Stomach (tissue), 9 donors: ENCODE data around the gene MRPL54. TPM values are rescaled to one million over a fixed set of nuclear protein-coding genes. Genes with fewer than 3 reads are reported as not detected.
A peak's percentile ranks its signal among the peaks of the same experiment; 100 is the strongest.

Experiments
- DNase-seq, 2 donors: peaks; one replicate each; pipeline versions ENCODE4 v3.0.0 to v3.0.0-alpha.2; 2013 to 2019
- H3K27ac ChIP-seq, 5 donors: fragments of 200-600 bp in 4 of 5; sonication (generic) in 4 of 5; one replicate each; pipeline ENCODE4 v1.5.1; 2013 to 2019; ENCODE audit warnings: mild to moderate bottlenecking in 1 of 5, moderate library complexity in 1 of 5
- H3K27me3 ChIP-seq, 3 donors: fragments of 200-600 bp; sonication (generic); one replicate each; pipeline ENCODE4 v1.5.1; 2017 to 2019; ENCODE audit warnings: mixed run types in 1 of 3
- H3K36me3 ChIP-seq, 4 donors: fragments of 200-600 bp; sonication (generic); 1 replicate in 3 of 4; 2 replicates in 1 of 4; pipeline ENCODE4 v1.5.1; 2016 to 2019
- H3K4me1 ChIP-seq, 4 donors: fragments of 200-600 bp; sonication (generic); one replicate each; pipeline ENCODE4 v1.5.1; 2016 to 2019
- H3K4me3 ChIP-seq, 4 donors: fragments of 200-600 bp; sonication (generic) in 3 of 4; one replicate each; pipeline ENCODE4 v1.5.1; 2016 to 2019; ENCODE audit warnings: mild to moderate bottlenecking in 1 of 4
- H3K9me3 ChIP-seq, 4 donors: fragments of 200-600 bp; sonication (generic); one replicate each; pipeline ENCODE4 v1.5.1; 2016 to 2019
- CTCF ChIP-seq, 7 experiments: fragments of 450-650 bp in 4 of 7; fragments of 200-600 bp in 3 of 7; sonication (generic) in 3 of 7; IDR thresholded peaks; one replicate each; pipeline ENCODE4 v1.5.1; 2016 to 2019; ENCODE audit warnings: antibody characterized with exemption in 7 of 7, control low read depth in 2 of 7, mild to moderate bottlenecking in 1 of 7
- EP300 ChIP-seq: sonication (generic); formaldehyde crosslinking; IDR thresholded peaks from one replicate; pipeline ENCODE4 v1.6.1; 2017; ENCODE audit warnings: antibody characterized with exemption
- POLR2A ChIP-seq, 4 donors: fragments of 450-650 bp; IDR thresholded peaks; one replicate each; pipeline ENCODE4 v1.6.1; 2016; ENCODE audit warnings: antibody characterized with exemption in 4 of 4, control low read depth in 2 of 4, mild to moderate bottlenecking in 1 of 4, moderate library complexity in 1 of 4
- POLR2AphosphoS5 ChIP-seq, 3 donors: sonication (generic); formaldehyde crosslinking; IDR thresholded peaks; one replicate each; pipeline ENCODE4 v1.6.1; 2016; ENCODE audit warnings: antibody characterized with exemption in 3 of 3
- WGBS, 5 donors: extraction: QIAGEN DNeasy Blood & Tissue Kit in 3 of 5; methylation state at CpG; one replicate each; pipeline versions ENCODE4 v1.1.5 to v1.1.7; 2013 to 2018; 5-methylcytosine and 5-hydroxymethylcytosine counted together
- intact Hi-C: fragments of 100-400 bp; cut with DNase I; formaldehyde crosslinking; loops from one replicate; pipeline ENCODE4 v1.15.1; 2023; ENCODE audit warnings: low total_unique reads
- polyA plus RNA-seq, 3 donors: library from polyadenylated mRNA; stranded (reverse); fragments of 200-250 nt; gene quantifications; one replicate each; pipeline ENCODE4 v1.2.3, GENCODE V29; 2013
- total RNA-seq, 5 donors: library from RNA; depleted of rRNA; stranded (reverse); fragments of >200 nt; gene quantifications; one replicate each; pipeline versions ENCODE4 v1.1.0 to v1.2.3, GENCODE V29; 2014 to 2016
- donor health status: healthy with polysubstance abuse.
- donor health status: Bipolar disorder and iron deficiency.
- donor health status: healthy.

The MRPL54 gene
- total and polyA plus RNA-seq, 8 donors: 15.2 to 221 (median 159) TPM

GRCh38 chr19:3768748-3769099 is 6.2 kb downstream of the MRPL54 start:
- intact Hi-C loops: no loop called here
- Histone ChIP-seq H3K36me3 (peaks cover 35 to 56% (median 51%) of the 10 kb centered on the region in 4 donors), H3K27me3 (no peaks in the 10 kb centered on the region), H3K9me3 (no peaks in the 10 kb centered on the region), H3K4me3 (no peak overlapping the region), H3K27ac (no peak overlapping the region), H3K4me1 (peaks cover under 1 to 15% (median 5%) of the 10 kb centered on the region in 4 donors)
- TF ChIP-seq POLR2AphosphoS5 (IDR thresholded peaks at IDR 0.05): no peak
- TF ChIP-seq EP300: no peak
- DNase-seq: no peak
- WGBS, 5 donors: 90 to 97% (median 94%) methylated on average over 7 of the region's 7 CpGs

GRCh38 chr19:3769494-3769893 is 7.0 kb downstream of the MRPL54 start:
- H3K27me3 ChIP-seq: no peaks in the 10 kb centered on the region
- intact Hi-C loops: no loop called here
- no peaks in the 10 kb centered on the region for H3K9me3 ChIP-seq
- DNase-seq: no peak
- no peak overlapping the region for H3K27ac ChIP-seq
- 79 to 87% (median 86%) methylated on average over 7 to 17 of the region's 17 CpGs for whole genome bisulfite sequencing, 5 donors
- H3K36me3 ChIP-seq: peaks cover 35 to 56% (median 51%) of the 10 kb centered on the region in 4 donors
- H3K4me1 ChIP-seq: peaks cover 0 to 10% (median 0%) of the 10 kb centered on the region in 4 donors
- no peak for TF ChIP-seq POLR2A (IDR thresholded peaks at IDR 0.05)
- TF ChIP-seq CTCF (IDR thresholded peaks at IDR 0.05): no peak
- no peak for TF ChIP-seq EP300
- TF ChIP-seq POLR2AphosphoS5 (IDR thresholded peaks at IDR 0.05): no peak
- no peak overlapping the region for H3K4me3 ChIP-seq

GRCh38 chr19:3770136-3770999 is 7.9 kb downstream of the MRPL54 start:
- no peak for TF ChIP-seq POLR2AphosphoS5 (IDR thresholded peaks at IDR 0.05)
- no peak for TF ChIP-seq CTCF (IDR thresholded peaks at IDR 0.05)
- TF ChIP-seq EP300: no peak
- TF ChIP-seq POLR2A (IDR thresholded peaks at IDR 0.05): no peak
- Histone ChIP-seq H3K27ac (no peak overlapping the region), H3K36me3 (peaks cover 30 to 50% (median 46%) of the 10 kb centered on the region in 4 donors), H3K9me3 (no peaks in the 10 kb centered on the region), H3K27me3 (no peaks in the 10 kb centered on the region), H3K4me1 (peaks cover 0 to 10% (median 0%) of the 10 kb centered on the region in 4 donors), H3K4me3 (no peak overlapping the region)
- intact Hi-C loops: no loop called here
- 67 to 81% (median 68%) methylated on average over 24 to 53 of the region's 53 CpGs for WGBS, 5 donors
- DNase-seq: no peak

- TF ChIP-seq POLR2A (IDR thresholded peaks at IDR 0.05) (no peak), CTCF (IDR thresholded peaks at IDR 0.05) (no peak), EP300 (no peak), POLR2AphosphoS5 (IDR thresholded peaks at IDR 0.05) (no peak)
- Histone ChIP-seq H3K4me3 (no peak overlapping the region), H3K4me1 (peaks cover 0 to 7% (median 0%) of the 10 kb centered on the region in 4 donors), H3K9me3 (no peaks in the 10 kb centered on the region), H3K36me3 (peaks cover 21 to 41% (median 37%) of the 10 kb centered on the region in 4 donors), H3K27me3 (no peaks in the 10 kb centered on the region), H3K27ac (no peak overlapping the region)
- peak in 1 of 2 donors; percentile 1 for DNase-seq
- intact Hi-C loops: no loop called here
- WGBS, 5 donors: 75 to 82% (median 80%) methylated on average over 26 to 35 of the region's 35 CpGs
Measured at GRCh38 chr19:3771000-3771905, 8.8 kb downstream of the MRPL54 start.
